ENCODE results near the gene TP53INP2.

DNA sequence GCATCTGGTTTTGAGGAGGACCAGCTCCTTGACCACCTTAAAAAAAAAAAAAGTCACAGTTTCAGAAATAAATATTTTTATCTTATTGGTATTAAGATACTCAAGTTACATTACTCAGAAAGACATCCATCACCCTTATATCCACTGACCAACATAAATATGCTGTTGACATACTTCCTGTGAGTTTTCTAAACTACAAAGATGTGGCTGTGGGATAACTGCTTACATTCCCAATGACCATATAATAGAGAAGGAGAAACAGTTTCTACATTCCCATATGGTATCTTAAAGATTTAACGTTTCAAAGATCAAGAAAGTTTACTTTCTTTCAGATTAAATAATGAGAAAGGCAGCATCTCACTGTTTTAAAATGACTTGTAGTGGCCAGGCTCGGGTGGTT, 46.3 kb downstream of the TP53INP2 start:
- TF ChIP-seq, protein P1, sequence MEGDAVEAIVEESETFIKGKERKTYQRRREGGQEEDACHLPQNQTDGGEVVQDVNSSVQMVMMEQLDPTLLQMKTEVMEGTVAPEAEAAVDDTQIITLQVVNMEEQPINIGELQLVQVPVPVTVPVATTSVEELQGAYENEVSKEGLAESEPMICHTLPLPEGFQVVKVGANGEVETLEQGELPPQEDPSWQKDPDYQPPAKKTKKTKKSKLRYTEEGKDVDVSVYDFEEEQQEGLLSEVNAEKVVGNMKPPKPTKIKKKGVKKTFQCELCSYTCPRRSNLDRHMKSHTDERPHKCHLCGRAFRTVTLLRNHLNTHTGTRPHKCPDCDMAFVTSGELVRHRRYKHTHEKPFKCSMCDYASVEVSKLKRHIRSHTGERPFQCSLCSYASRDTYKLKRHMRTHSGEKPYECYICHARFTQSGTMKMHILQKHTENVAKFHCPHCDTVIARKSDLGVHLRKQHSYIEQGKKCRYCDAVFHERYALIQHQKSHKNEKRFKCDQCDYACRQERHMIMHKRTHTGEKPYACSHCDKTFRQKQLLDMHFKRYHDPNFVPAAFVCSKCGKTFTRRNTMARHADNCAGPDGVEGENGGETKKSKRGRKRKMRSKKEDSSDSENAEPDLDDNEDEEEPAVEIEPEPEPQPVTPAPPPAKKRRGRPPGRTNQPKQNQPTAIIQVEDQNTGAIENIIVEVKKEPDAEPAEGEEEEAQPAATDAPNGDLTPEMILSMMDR (IDR thresholded peaks at IDR 0.05; ENCODE audit: low read length) = no peak
- TF ChIP-seq EZH2phosphoT487 (IDR thresholded peaks at IDR 0.05; ENCODE audit: low read length) = no peak
